A549 (cell line): ENCODE measurements around the gene RABL3. TPM values are rescaled to one million over a fixed set of nuclear protein-coding genes. Genes with fewer than 3 reads are reported as not detected.
"Not testable (repeated sequence)": the region's sequence is repeated elsewhere in the genome, so short reads cannot be mapped to it uniquely, and the experiment has no call there.

Source experiments
- ATAC-seq, 2 experiments: fragments of 200-7000 bp in 1 of 2; fragments of >200 bp in 1 of 2; cut with Nextera tagmentation in 1 of 2; cut with Tn5 transposase in 1 of 2; 3 replicates each; pipeline versions ENCODE4 v1.8.0 to v1.9.1; 2018 to 2020; ENCODE audit warnings: mild to moderate bottlenecking in 1 of 2, moderate library complexity in 1 of 2
- CTCF ChIA-PET: fragments of 300-600 bp; sonication (Branson Sonifier 250); formaldehyde crosslinking; extraction: SDS; loops from one replicate; lab custom pipeline; 2021; ENCODE audit warnings: antibody characterized with exemption, inconsistent platforms; lab: Yijun Ruan, JAX
- POLR2A ChIA-PET: fragments of 350-600 bp; formaldehyde crosslinking; extraction: SDS; loops from one replicate; lab custom pipeline; 2021; ENCODE audit warnings: antibody characterized with exemption, inconsistent platforms; lab: Yijun Ruan, JAX
- DNase-seq, 2 experiments: peaks; one replicate each; pipeline versions ENCODE4 v3.0.0 to v3.0.0-alpha.2; 2011 to 2016; ENCODE audit warnings: low read depth in 1 of 2, low spot score in 1 of 2
- FAIRE-seq: peaks from 2 replicates; lab custom pipeline; 2011; peaks lifted over from hg19 to GRCh38; lab: Jason Lieb, UNC
- H3K27ac ChIP-seq, 2 experiments: fragments of >200 bp; sonication (Bioruptor Twin); formaldehyde crosslinking; 3 replicates each; pipeline ENCODE4 v1.5.1; 2016 to 2017
- H3K4me1 ChIP-seq: fragments of >200 bp; sonication (Bioruptor Twin); formaldehyde crosslinking; 3 replicates; pipeline ENCODE4 v1.6.1; 2016
- H3K4me2 ChIP-seq: fragments of >200 bp; sonication (Bioruptor Twin); formaldehyde crosslinking; 3 replicates; pipeline ENCODE4 v1.6.1; 2016
- H3K4me3 ChIP-seq: fragments of >200 bp; sonication (Bioruptor Twin); formaldehyde crosslinking; 3 replicates; pipeline ENCODE4 v1.5.1; 2016
- H3K9me3 ChIP-seq: fragments of >200 bp; sonication (Bioruptor Twin); formaldehyde crosslinking; 3 replicates; pipeline ENCODE4 v1.6.1; 2016
- BHLHE40 ChIP-seq: IDR thresholded peaks from 2 replicates; pipeline ENCODE4 v1.6.1; 2012; ENCODE audit warnings: low read depth, low read length, inconsistent platforms
- EHF ChIP-seq: fragments of 250-450 bp; sonication (Bioruptor Pico); IDR thresholded peaks from 2 replicates; pipeline ENCODE4 v1.5.0; 2020; ENCODE audit warnings: mild to moderate bottlenecking
- ESRRA ChIP-seq: fragments of 150-350 bp; IDR thresholded peaks from 2 replicates; pipeline ENCODE4 v1.6.1; 2014; ENCODE audit warnings: mild to moderate bottlenecking, low read length, borderline replicate concordance
- HDAC2 ChIP-seq: fragments of 200-600 bp; sonication (generic); IDR thresholded peaks from 2 replicates; pipeline ENCODE4 v1.6.1; 2016
- HOXA7 ChIP-seq: fragments of 250-450 bp; sonication (Bioruptor Pico); IDR thresholded peaks from 2 replicates; pipeline ENCODE4 v1.5.0; 2020; ENCODE audit warnings: mild to moderate bottlenecking, moderate library complexity
- JUN ChIP-seq, 2 experiments: fragments of >200 bp; sonication (Bioruptor Twin); formaldehyde crosslinking; IDR thresholded peaks; 2 replicates in 1 of 2; 3 replicates in 1 of 2; pipeline ENCODE4 v1.6.1; 2016 to 2017
- KDM5A ChIP-seq: fragments of 200-600 bp; sonication (generic); IDR thresholded peaks from 2 replicates; pipeline ENCODE4 v1.6.1; 2016; ENCODE audit warnings: antibody characterized with exemption, mild to moderate bottlenecking
- MAFK ChIP-seq: fragments of 450-650 bp; IDR thresholded peaks from 2 replicates; pipeline ENCODE4 v1.6.1; 2014; ENCODE audit not compliant: partially characterized antibody
- NPAS2 ChIP-seq: fragments of 250-450 bp; sonication (Bioruptor Pico); IDR thresholded peaks from 2 replicates; pipeline ENCODE4 v1.8.0; 2022; ENCODE audit warnings: mild to moderate bottlenecking, moderate library complexity, borderline replicate concordance
- NR3C1 ChIP-seq: fragments of >200 bp; sonication (Bioruptor Twin); formaldehyde crosslinking; IDR thresholded peaks from 3 replicates; pipeline ENCODE4 v1.6.1; 2017
- POLR2AphosphoS2 ChIP-seq: conservative IDR thresholded peaks from 2 replicates; pipeline ENCODE4 v1.6.1; 2012; ENCODE audit warnings: low read length, improper control_type of control experiment, inconsistent platforms
- ZC3H11A ChIP-seq: fragments of 450-650 bp; IDR thresholded peaks from 2 replicates; pipeline ENCODE4 v1.6.1; 2014; ENCODE audit warnings: antibody characterized with exemption, mild to moderate bottlenecking
- WGBS: methylation state at CpG from one replicate; pipeline ENCODE4 v1.1.6; 2017; ENCODE audit errors: missing lambda C conversion rate; 5-methylcytosine and 5-hydroxymethylcytosine counted together
- polyA plus RNA-seq, 4 experiments: library from polyadenylated mRNA; depleted of rRNA in 3 of 4; stranded (reverse); fragments of >200 nt; fragmentation: RNase III in 1 of 4; extraction: RNeasy Plus Mini Kit Qiagen cat#74134 plus additional on column Dnase treatment in 1 of 4; gene quantifications; 2 replicates in 3 of 4; 3 replicates in 1 of 4; pipeline ENCODE4 v1.2.3, GENCODE V29; 2011 to 2017
- TF ChIP-seq, protein P1 (sequence below): fragments of 200-600 bp; sonication (generic); IDR thresholded peaks from 2 replicates; pipeline ENCODE4 v1.6.1; 2016; ENCODE audit warnings: antibody characterized with exemption, mild to moderate bottlenecking, moderate library complexity
- TF ChIP-seq, protein P2 (sequence below): fragments of 450-650 bp; IDR thresholded peaks from 2 replicates; pipeline ENCODE4 v1.6.1; 2014; ENCODE audit warnings: antibody characterized with exemption
- TF ChIP-seq, protein P3 (sequence below): fragments of >200 bp; sonication (Bioruptor Twin); formaldehyde crosslinking; IDR thresholded peaks from 2 replicates; pipeline ENCODE4 v1.6.1; 2016

The RABL3 gene
- polyA plus RNA-seq, 2 of the 4 experiments (the other 2 are of a cell fraction), result 14.0 to 29.0 TPM

DNA sequence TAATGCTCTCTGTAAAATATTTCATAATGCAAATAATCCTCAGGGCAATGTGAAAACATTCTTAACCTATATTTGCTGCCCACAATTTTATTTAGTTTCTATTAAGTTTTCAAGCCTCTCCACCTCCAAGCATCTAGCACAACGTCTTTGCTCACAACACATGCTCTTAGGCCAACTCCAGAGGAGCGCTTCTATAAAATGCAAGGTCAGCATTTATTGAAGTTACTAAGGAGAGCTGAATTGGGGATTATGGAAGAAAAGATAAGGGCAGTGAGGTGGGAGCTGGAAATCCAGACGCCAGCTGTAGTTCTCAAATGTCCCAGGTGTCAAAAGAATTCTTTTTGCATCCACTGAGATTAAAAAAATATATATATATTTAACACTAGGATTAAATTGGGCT lies 996 bp downstream of the RABL3 start:
- H3K4me1 ChIP-seq, result peaks cover 10% of the 10 kb centered on the region
- DNase-seq (no peak), FAIRE-seq (no peak), ATAC-seq (no peak)
- WGBS, result 33% methylated on average over 3 of the region's 3 CpGs
- H3K9me3 ChIP-seq, result peaks cover 15% of the 10 kb centered on the region
- TF ChIP-seq KDM5A, result no peak
- TF ChIP-seq MAFK, result peak; percentile 100
- TF ChIP-seq HDAC2, result no peak
- no peak for TF ChIP-seq POLR2AphosphoS2
- 0 out of 2 replicates have a peak, but pooled peaks have one; percentile 52 for TF ChIP-seq HOXA7
- TF ChIP-seq, protein P1, sequence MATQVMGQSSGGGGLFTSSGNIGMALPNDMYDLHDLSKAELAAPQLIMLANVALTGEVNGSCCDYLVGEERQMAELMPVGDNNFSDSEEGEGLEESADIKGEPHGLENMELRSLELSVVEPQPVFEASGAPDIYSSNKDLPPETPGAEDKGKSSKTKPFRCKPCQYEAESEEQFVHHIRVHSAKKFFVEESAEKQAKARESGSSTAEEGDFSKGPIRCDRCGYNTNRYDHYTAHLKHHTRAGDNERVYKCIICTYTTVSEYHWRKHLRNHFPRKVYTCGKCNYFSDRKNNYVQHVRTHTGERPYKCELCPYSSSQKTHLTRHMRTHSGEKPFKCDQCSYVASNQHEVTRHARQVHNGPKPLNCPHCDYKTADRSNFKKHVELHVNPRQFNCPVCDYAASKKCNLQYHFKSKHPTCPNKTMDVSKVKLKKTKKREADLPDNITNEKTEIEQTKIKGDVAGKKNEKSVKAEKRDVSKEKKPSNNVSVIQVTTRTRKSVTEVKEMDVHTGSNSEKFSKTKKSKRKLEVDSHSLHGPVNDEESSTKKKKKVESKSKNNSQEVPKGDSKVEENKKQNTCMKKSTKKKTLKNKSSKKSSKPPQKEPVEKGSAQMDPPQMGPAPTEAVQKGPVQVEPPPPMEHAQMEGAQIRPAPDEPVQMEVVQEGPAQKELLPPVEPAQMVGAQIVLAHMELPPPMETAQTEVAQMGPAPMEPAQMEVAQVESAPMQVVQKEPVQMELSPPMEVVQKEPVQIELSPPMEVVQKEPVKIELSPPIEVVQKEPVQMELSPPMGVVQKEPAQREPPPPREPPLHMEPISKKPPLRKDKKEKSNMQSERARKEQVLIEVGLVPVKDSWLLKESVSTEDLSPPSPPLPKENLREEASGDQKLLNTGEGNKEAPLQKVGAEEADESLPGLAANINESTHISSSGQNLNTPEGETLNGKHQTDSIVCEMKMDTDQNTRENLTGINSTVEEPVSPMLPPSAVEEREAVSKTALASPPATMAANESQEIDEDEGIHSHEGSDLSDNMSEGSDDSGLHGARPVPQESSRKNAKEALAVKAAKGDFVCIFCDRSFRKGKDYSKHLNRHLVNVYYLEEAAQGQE, result no peak
- TF ChIP-seq JUN (IDR thresholded peaks at IDR 0.05), result no peak; a peak in 1 of 5 replicates
- TF ChIP-seq, protein P2, sequence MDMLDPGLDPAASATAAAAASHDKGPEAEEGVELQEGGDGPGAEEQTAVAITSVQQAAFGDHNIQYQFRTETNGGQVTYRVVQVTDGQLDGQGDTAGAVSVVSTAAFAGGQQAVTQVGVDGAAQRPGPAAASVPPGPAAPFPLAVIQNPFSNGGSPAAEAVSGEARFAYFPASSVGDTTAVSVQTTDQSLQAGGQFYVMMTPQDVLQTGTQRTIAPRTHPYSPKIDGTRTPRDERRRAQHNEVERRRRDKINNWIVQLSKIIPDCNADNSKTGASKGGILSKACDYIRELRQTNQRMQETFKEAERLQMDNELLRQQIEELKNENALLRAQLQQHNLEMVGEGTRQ, result no peak
- H3K4me2 ChIP-seq, result peak overlapping the region; percentile 63
- peak overlapping the region; percentile 95 for H3K4me3 ChIP-seq
- ChIA-PET POLR2A (interaction anchor here (0.7 to 1.9 kb wide), 3 partner anchors 11 to 145 kb away, joined by 3 to 7 read pairs (median 3); partner anchors contain the start of genes HGD and NDUFB4), CTCF (interaction anchor here (1.3 kb wide), 1 partner anchor 54 kb away, joined by 3 read pairs; no protein-coding TSS in a partner anchor)
- H3K27ac ChIP-seq, result peak overlapping the region; percentile 91 to 93

DNA sequence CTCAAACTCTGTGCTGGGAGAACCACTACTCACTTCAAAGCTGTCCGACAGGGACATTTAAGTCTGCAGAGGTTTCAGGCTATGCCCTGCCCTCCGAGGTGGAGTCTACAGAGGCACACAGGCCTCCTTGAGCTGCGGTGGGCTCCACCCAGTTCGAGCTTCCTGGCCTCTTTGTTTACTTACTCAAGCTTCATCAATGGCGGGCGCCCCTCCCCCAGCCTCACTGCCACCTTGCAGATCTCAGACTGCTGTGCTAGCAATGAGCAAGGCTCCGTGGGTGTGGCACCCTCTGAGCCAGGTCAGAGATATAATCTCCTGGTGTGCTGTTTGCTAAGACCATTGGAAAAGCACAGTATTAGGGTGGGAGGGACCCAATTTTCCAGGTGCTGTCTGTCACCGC lies 4.3 kb downstream of the RABL3 start:
- FAIRE-seq, ATAC-seq, H3K4me2 ChIP-seq, H3K27ac ChIP-seq, H3K4me3 ChIP-seq, DNase-seq, POLR2A ChIA-PET, H3K4me1 ChIP-seq: not testable (repeated sequence)
- peaks cover 15% of the 10 kb centered on the region for H3K9me3 ChIP-seq
- CTCF ChIA-PET, result interaction anchor here (0.6 to 0.8 kb wide), 2 partner anchors 115 to 1138 kb away, joined by 4 to 5 read pairs; no protein-coding TSS in a partner anchor
- WGBS, result 82% methylated on average over 7 of the region's 8 CpGs

DNA sequence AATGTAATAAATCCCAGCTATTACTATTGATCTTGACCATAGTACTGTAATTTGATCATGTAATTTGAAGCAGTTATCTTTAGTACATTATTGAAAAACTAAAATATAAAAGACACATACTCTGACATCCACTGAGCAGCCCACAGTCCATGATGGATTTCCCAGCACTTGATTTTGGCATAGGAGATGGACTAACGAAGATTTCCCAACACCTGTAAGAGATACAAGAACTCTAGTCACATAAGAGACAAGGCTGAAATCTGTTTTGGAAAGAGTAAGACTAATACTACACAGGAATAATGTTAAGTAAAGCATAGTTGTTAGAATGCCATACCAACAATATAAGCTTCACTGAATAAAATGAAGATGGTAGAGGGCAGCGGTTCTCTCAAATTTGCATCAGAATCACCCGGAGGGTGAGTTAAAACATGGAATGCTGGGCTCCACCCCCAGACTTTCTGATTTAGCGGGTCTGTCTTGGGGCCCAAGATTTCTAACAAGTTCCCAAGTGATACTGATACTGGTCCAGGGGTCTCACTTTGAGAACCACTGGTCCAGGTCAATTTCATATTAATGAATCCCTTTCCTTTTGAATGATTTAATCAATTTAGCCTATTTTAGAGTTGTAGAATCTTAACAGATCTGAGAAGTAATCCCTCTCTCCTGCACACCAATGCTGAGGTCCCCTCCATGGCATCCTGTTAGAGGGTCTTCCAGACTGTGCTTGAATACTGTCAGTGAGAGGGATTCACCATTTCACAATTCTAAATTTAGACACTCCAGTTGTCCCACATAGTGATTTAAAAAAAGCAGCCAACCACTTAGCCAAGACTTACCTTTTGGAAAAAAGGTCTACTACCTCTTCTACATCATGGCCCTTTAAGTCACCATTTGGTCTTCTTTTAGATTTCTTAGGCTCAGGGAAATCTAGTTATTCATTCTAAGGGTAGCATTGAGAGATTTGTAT lies 11.5 kb downstream of the RABL3 start:
- no peaks in the 10 kb centered on the region for H3K9me3 ChIP-seq
- no peak for DNase-seq
- H3K27ac ChIP-seq, result no peak overlapping the region
- ChIA-PET CTCF (interaction anchor here (0.7 kb wide), 1 partner anchor 64 kb away, joined by 3 read pairs; no protein-coding TSS in a partner anchor), POLR2A (no interaction called here)
- no peak overlapping the region for H3K4me3 ChIP-seq
- no peaks in the 10 kb centered on the region for H3K4me1 ChIP-seq
- no peak for ATAC-seq
- no peak for FAIRE-seq
- WGBS, result 91% methylated on average over 4 of the region's 4 CpGs
- TF ChIP-seq NR3C1, result no peak
- no peak for TF ChIP-seq BHLHE40
- TF ChIP-seq NPAS2, result no peak
- TF ChIP-seq EHF (CRISPR knock-in tag), result no peak
- TF ChIP-seq, protein P3, sequence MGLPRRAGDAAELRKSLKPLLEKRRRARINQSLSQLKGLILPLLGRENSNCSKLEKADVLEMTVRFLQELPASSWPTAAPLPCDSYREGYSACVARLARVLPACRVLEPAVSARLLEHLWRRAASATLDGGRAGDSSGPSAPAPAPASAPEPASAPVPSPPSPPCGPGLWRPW, result no peak
- TF ChIP-seq ZC3H11A, result no peak
- TF ChIP-seq POLR2AphosphoS2, result no peak
- TF ChIP-seq ESRRA, result no peak
- TF ChIP-seq, all 56 proteins: peak for 0
- H3K4me2 ChIP-seq, result no peak overlapping the region
